Jurkat, Clone E6-1 (cell line): ENCODE measurements around the gene CTIF.
A peak's percentile ranks its signal among the peaks of the same experiment; 100 is the strongest.

ENCODE experiments used
- DNase-seq: peaks from one replicate; pipeline ENCODE4 v3.0.0-alpha.2; 2011; ENCODE audit warnings: low read depth, low spot score
- H3K4me3 ChIP-seq: 2 replicates; pipeline ENCODE4 v1.5.1; 2011; ENCODE audit warnings: mild to moderate bottlenecking, low read length, control low read depth, moderate library complexity

CTIF gene

GRCh38 chr18:48611785-48612480 lies 73.1 kb downstream of the CTIF start:
- DNase-seq: no peak
- H3K4me3 ChIP-seq: no peak overlapping the region

DNA sequence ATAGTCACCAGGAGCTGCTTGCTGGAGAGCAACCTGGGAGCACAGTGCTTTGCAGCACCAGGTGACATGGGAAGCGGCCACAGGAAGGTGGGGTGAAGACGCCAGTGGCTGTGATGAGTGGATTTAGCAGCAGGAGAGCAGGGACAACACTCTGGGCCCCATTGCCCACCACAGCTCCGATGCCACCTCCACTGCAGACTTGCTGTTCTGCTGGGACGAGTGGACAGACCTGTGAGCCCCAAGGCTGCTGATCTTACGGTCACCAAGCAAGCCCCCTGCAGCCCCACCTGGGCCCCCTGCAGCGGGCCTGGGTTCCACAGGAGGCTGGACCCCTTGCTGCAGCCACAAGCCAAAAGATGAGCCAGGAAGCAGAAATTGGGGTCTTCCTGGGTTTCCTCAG lies 73.7 kb downstream of the CTIF start:
- DNase-seq: no peak
- no peak overlapping the region for H3K4me3 ChIP-seq

DNA sequence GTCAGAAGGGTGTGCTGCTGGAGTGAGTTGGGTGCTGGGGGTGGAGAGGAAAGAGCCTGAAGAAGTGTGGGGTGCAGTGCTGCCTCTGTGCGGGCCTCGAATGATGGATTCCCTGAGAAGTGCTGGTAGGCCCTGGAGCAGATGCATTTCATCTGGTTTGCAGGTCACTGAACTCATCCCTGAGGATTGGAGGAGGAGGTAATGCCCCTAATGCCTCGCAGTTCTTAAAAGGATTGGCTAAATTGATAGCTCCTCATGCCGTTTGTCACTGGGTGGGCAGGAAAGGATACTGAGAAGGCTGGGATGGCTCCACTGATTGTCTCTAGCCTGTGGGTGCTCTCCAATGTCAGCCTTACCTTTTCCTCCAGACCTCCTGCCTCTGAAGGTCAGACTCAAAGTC lies 74.1 kb downstream of the CTIF start:
- DNase-seq: no peak
- no peak overlapping the region for H3K4me3 ChIP-seq

- H3K4me3 ChIP-seq: no peak overlapping the region
- no peak for DNase-seq
These were observed 75.0 kb downstream of the CTIF start for GRCh38 chr18:48613589-48614404.

DNA sequence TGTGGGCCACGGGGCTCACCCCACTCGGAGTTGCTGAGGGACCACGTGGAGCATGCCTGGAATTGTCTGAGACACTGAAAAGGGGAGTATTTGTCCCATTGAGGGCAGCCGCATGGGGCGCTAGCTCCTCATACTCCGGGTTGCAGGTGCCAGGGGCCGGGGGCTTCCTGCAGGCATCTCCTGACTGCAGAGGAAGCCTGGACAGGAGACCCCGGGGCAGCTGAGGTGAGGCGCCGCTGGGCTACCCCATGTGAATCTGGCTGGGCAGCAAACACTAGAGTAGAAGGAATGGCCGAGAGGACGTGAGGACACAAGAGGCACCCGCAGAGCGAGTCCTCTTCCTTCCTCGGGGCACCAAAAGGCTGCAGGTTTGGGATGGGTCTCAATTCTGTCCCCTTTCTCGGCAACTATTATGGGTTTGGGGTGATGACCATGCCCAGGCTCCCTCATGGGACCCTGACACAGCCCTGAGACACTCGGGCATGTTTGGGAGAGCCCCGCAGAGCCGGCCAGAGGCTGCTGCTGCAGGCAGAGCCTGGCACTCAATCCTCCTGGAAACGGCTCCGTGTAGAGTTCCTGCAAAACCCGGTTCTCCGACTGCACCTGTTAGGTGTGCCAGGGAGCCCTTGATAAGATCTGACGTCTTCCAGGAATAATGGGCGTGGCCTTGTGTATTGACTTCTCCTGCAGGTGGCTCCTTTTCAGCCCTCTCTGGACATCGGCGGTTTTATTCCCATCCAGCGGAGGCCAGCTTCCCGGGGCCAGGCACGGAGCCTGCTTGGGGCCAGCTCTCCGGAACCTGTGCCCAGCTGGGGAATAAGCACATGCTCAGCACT lies 77.0 kb downstream of the CTIF start:
- DNase-seq: no peak
- no peak overlapping the region for H3K4me3 ChIP-seq

GRCh38 chr18:48616484-48617255 lies 77.8 kb downstream of the CTIF start:
- H3K4me3 ChIP-seq: no peak overlapping the region
- DNase-seq: no peak

- no peak for DNase-seq
- no peak overlapping the region for H3K4me3 ChIP-seq
These were observed 79.1 kb downstream of the CTIF start for GRCh38 chr18:48617844-48618497.

DNA sequence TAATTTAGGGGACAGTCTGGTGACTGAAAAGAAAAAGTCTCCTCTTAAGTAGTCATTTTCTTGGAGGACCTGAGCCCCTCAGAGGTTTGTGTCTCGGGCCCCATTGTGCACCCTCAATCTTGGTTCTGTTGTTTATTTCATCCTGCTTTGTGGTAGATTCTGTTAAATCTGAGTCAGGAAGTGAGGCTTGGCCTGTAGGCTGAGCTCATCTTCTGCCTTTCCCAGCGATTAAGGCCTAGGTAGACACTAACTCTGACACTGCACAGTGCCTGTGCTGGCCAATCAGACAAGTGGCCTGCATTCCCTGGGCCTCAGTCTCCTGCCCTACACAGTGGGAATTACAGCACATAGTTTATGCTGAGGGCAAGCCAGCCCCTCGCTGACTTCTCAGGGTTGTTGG lies 80.2 kb downstream of the CTIF start:
- no peak for DNase-seq
- no peak overlapping the region for H3K4me3 ChIP-seq

- H3K4me3 ChIP-seq: no peak overlapping the region
- DNase-seq: no peak
These were observed 80.7 kb downstream of the CTIF start for GRCh38 chr18:48619501-48619900.

- no peak overlapping the region for H3K4me3 ChIP-seq
- no peak for DNase-seq
These were observed 81.2 kb downstream of the CTIF start for GRCh38 chr18:48620071-48620470.

DNA sequence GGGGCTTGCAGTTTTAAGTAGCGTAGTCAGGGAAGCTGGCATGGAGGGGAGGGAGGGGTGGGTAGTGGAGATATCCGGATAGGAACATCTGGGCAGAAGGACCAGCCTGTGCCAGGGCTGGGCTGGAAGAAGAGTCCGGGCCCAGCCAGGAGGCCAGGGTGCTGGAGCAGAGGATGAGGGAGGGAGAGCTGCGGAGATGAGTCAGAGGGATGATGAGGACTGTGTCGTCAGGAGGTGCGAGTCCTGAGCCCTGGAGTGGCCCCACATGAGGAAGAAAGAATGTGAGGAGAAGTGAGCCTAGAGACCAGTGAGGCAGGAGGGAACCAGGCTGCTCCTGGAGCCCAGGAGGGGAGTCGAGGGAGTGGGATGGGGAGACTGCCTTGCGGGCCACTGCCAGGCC lies 82.4 kb downstream of the CTIF start:
- no peak overlapping the region for H3K4me3 ChIP-seq
- DNase-seq: no peak

- H3K4me3 ChIP-seq: no peak overlapping the region
- peak; percentile 51 for DNase-seq
These were observed 83.2 kb downstream of the CTIF start for GRCh38 chr18:48621815-48622555.

DNA sequence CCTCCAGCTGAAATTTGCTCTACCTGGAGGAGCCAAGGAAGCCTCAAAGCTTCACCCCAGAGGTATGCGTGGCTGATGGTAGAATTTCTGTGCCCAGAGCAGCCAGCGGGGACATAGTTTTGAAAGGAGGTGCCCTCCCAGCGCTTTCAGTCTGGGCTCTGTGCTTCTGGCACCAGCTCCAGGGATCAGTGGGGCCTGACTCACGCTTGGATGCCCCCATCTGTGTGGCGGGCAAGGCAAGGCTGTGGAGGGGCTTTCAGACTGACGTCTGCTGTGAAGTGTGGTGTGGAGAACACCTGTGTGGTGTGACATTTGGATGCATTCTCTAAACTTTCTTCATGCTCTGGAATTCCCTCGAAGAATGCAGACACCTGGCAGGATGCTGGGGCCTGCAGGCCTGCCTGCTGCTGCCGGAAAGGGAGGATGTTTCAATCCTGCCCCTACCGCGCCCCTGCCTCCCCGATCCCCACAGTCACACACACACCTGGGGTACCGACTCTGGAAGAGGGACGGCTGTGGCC lies 84.1 kb downstream of the CTIF start:
- no peak overlapping the region for H3K4me3 ChIP-seq
- no peak for DNase-seq

DNA sequence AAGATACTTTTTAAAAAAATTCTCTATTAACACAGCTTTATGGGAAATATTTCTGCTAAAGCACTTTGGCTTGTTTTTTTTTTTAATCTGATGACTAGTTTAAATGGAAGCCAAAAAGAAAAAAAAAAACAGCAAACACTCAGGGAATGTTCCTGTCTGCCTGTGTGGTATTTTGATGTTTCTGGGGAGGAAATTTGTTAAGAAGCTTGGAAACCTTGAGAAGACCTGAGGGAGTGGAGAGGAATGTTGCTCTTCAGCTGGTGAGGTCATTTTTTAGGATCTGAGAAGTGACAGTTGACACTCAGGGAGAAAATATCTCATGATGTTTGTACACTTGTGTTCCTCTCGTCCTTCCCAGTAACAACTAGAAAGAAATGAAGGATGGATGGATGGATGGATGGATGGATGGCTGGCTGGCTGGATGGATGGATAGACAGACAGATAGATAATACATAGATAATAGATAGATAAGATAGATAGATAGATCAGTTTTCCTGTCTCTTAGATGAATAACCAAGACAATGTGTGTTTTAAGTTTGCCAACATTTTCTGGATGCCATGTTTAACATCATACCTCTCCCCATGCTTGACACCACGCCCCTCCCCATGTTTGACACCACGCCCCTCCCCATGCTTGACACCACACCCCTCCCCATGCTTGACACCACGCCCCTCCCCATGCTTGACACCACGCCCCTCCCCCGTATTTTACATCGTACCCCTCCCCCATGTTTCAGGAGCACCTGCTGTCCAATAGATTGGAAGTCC lies 84.8 kb downstream of the CTIF start:
- DNase-seq: no peak
- no peak overlapping the region for H3K4me3 ChIP-seq

DNA sequence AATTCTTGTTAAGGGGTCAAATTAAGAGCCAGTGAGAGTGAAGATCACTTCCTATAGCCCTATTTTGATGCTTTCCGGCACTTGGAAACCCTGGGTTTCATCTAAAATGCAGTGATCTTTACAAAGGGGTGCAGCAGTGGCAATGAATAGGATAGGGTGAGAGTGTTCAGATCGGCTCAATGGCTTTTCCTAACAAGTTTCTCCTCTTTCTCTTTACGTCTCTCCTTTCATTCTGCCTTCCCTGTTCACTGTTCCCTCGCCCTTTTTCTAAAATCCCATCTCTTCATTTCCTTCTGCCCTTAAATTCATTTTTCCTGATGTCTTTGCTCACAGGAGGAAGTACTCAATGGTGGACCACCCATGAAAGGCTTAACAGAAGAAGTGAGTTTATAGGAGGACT lies 86.0 kb downstream of the CTIF start:
- no peak overlapping the region for H3K4me3 ChIP-seq

DNA sequence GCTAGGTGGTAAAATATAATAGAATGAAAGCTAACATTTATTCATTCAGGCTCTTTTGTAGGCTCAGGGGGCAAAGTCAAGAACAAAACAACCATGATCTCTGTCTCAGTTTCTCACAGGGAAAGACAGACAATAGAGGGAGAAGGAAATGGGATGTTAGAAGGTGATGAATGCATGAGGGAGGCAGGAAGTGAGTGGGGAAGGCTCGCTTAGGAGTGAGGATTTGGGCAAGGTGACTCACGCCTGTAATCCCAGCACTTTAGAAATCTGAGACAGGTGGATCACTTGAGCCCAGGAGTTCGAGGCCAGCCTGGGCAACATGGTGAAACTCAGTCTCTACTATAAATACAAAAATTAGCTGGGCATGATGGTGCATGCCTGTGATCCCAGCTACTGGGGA lies 88.4 kb downstream of the CTIF start:
- no peak for DNase-seq
- no peak overlapping the region for H3K4me3 ChIP-seq

More for the DNA sequence above, 86.0 kb downstream of the CTIF start:
- no peak for DNase-seq

DNA sequence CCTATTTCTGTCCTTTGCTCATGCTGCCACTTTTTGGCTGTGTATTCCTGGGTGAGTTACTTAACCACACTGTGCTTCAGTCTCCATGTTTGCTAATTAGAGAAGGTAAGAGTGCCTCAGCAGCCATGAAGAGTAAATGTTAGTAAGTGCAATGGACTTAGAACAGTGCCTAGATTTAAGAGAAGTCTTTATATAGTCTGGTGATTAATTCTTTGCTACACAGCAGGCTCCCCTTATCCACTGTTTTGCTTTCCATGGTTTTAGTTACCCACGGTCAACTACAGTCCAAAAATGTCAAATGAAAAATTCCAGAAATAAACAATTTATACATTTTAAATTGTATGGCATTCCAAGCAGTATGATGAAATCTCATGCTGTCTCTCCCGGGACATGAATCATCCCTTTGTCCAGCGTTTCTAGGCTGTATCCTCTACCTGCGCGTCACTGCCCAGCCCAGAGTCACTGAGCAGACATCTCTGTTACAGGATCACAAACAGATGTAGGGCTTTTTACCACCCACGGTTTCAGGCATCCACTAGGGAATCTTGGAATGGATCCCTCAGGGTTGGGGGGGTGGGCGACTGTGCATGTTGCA lies 91.0 kb downstream of the CTIF start:
- no peak overlapping the region for H3K4me3 ChIP-seq
- DNase-seq: no peak
